A673 (cell line): ENCODE results near the gene CELF4. TPM values are rescaled to one million over a fixed set of nuclear protein-coding genes. Genes with fewer than 3 reads are reported as not detected.

Experiments
- BruUV-seq: library from RNA; stranded (reverse); fragments of 400-500 nt; replicated peaks from 2 replicates; lab custom pipeline; 2021; lab: Mats Ljungman, UMichigan
- CTCF ChIA-PET: fragments of 300-600 bp; sonication (Branson Sonifier 250); formaldehyde crosslinking; loops from one replicate; lab custom pipeline; 2022; ENCODE audit warnings: antibody characterized with exemption; lab: Charles Lee
- POLR2A ChIA-PET: fragments of 300-600 bp; sonication (Branson Sonifier 250); formaldehyde crosslinking; loops from one replicate; lab custom pipeline; 2022; ENCODE audit warnings: antibody characterized with exemption; ENCODE audit not compliant: low non-redundant PET; lab: Charles Lee
- DNase-seq: peaks from one replicate; pipeline ENCODE4 v3.0.0-alpha.2; 2015; ENCODE audit warnings: low spot score
- H3K27ac ChIP-seq: fragments of 200-600 bp; sonication (generic); 2 replicates; pipeline ENCODE4 v1.5.1; 2016; ENCODE audit warnings: mixed run types, low read depth, mild to moderate bottlenecking, mixed read lengths, antibody characterized with exemption, low read length; ENCODE audit not compliant: poor library complexity, severe bottlenecking
- H3K27me3 ChIP-seq: fragments of 200-600 bp; sonication (generic); replicated peaks from 2 replicates; pipeline ENCODE4 v1.6.1; 2017; ENCODE audit warnings: mixed run types, low read depth, mild to moderate bottlenecking, mixed read lengths, antibody characterized with exemption, low read length; ENCODE audit not compliant: insufficient read depth, poor library complexity
- H3K36me3 ChIP-seq: fragments of 200-600 bp; sonication (generic); 2 replicates; pipeline ENCODE4 v1.6.1; 2016; ENCODE audit warnings: mixed run types, mild to moderate bottlenecking, mixed read lengths, antibody characterized with exemption, low read length; ENCODE audit not compliant: insufficient read depth, poor library complexity, severe bottlenecking
- H3K4me1 ChIP-seq: fragments of 200-600 bp; sonication (generic); 2 replicates; pipeline ENCODE4 v1.6.1; 2017; ENCODE audit warnings: mixed run types, mild to moderate bottlenecking, mixed read lengths, antibody characterized with exemption, low read length; ENCODE audit not compliant: insufficient read depth, poor library complexity, severe bottlenecking
- H3K4me3 ChIP-seq: fragments of 200-600 bp; sonication (generic); 2 replicates; pipeline ENCODE4 v1.5.1; 2016; ENCODE audit warnings: low read depth, mixed run types, mild to moderate bottlenecking, mixed read lengths, low read length; ENCODE audit not compliant: poor library complexity, severe bottlenecking
- H3K9me3 ChIP-seq: fragments of 200-600 bp; sonication (generic); 2 replicates; pipeline ENCODE4 v1.6.1; 2016; ENCODE audit warnings: mixed run types, low read depth, mild to moderate bottlenecking, mixed read lengths, antibody characterized with exemption, low read length; ENCODE audit not compliant: poor library complexity, severe bottlenecking
- CTCF ChIP-seq: fragments of 300-800, 200-600 bp; sonication (generic); conservative IDR thresholded peaks from 2 replicates; pipeline ENCODE4 v1.5.1; 2017; ENCODE audit warnings: low read depth, mild to moderate bottlenecking, antibody characterized with exemption, low read length, moderate library complexity, mixed read lengths
- EZH2 ChIP-seq: fragments of 200-600 bp; sonication (generic); IDR thresholded peaks from 2 replicates; pipeline ENCODE4 v1.6.1; 2017; ENCODE audit warnings: borderline replicate concordance, low read depth, mild to moderate bottlenecking, mixed read lengths, antibody characterized with exemption, low read length; ENCODE audit not compliant: poor library complexity, severe bottlenecking
- intact Hi-C: fragments of 100-400 bp; cut with micrococcal nuclease; formaldehyde crosslinking; loops from one replicate; pipeline ENCODE4 v1.10.0; 2022; ENCODE audit not compliant: unreplicated experiment
- total RNA-seq: library from RNA; stranded (reverse); gene quantifications from 2 replicates; pipeline ENCODE4 v1.2.3, GENCODE V29; 2021

Gene CELF4
- total RNA-seq, 1 experiment from 2014 or later, result not detected

- POLR2A ChIA-PET, result no interaction called here
- no peak for TF ChIP-seq CTCF
- TF ChIP-seq EZH2, result no peak
- intact Hi-C loops, result no loop called here
- BruUV-seq, result no TSS peak
- CTCF ChIA-PET, result no interaction called here
- Histone ChIP-seq H3K27ac (no peak overlapping the region), H3K4me3 (no peak overlapping the region), H3K27me3 (peaks cover 98% of the 10 kb centered on the region), H3K9me3 (no peaks in the 10 kb centered on the region), H3K36me3 (no peaks in the 10 kb centered on the region), H3K4me1 (no peaks in the 10 kb centered on the region)
- DNase-seq, result no peak
Measured at GRCh38 chr18:37563931-37564392, 1.6 kb downstream of the CELF4 start.

GRCh38 chr18:37561986-37562385 lies 3.6 kb downstream of the CELF4 start:
- H3K4me3 ChIP-seq, result no peak overlapping the region
- no peak for TF ChIP-seq EZH2
- no peak for TF ChIP-seq CTCF
- CTCF ChIA-PET, result no interaction called here
- H3K9me3 ChIP-seq, result no peaks in the 10 kb centered on the region
- H3K4me1 ChIP-seq, result no peaks in the 10 kb centered on the region
- BruUV-seq, result no TSS peak
- H3K27ac ChIP-seq, result no peak overlapping the region
- POLR2A ChIA-PET, result no interaction called here
- DNase-seq, result no peak
- H3K36me3 ChIP-seq, result no peaks in the 10 kb centered on the region
- H3K27me3 ChIP-seq, result peaks cover 88% of the 10 kb centered on the region
- intact Hi-C loops, result no loop called here

- Histone ChIP-seq H3K27me3 (peaks cover 72% of the 10 kb centered on the region), H3K4me1 (no peaks in the 10 kb centered on the region), H3K36me3 (no peaks in the 10 kb centered on the region), H3K27ac (no peak overlapping the region), H3K9me3 (no peaks in the 10 kb centered on the region), H3K4me3 (no peak overlapping the region)
- intact Hi-C loops, result no loop called here
- no TSS peak for BruUV-seq
- ChIA-PET CTCF (no interaction called here), POLR2A (no interaction called here)
- TF ChIP-seq CTCF (no peak), EZH2 (no peak)
- DNase-seq, result no peak
Measured at GRCh38 chr18:37560003-37560402, 5.6 kb downstream of the CELF4 start.
